ENCODE measurements around the gene SPAG9.

SPAG9 gene

GRCh38 chr17:51078009-51078592 is 42.6 kb downstream of the SPAG9 start:
- no peak overlapping the region for H3K4me2 ChIP-seq (ENCODE audit: low read length)
- peaks cover 18% of the 10 kb centered on the region for H3K36me3 ChIP-seq (ENCODE audit: insufficient read depth, low read length)

GRCh38 chr17:51076821-51077220 is 43.8 kb downstream of the SPAG9 start:
- Histone ChIP-seq H3K4me2 (ENCODE audit: low read length) (no peak overlapping the region), H3K9me3 (replicated peaks; ENCODE audit: low read length) (no peaks in the 10 kb centered on the region), H3K9ac (ENCODE audit: low read depth, low read length) (no peak overlapping the region), H3K36me3 (ENCODE audit: insufficient read depth, low read length) (peaks cover 18% of the 10 kb centered on the region), H3K4me3 (ENCODE audit: low read length) (no peak overlapping the region), H3K27me3 (ENCODE audit: control insufficient read depth, insufficient read depth, low read length) (no peaks in the 10 kb centered on the region), H3K4me1 (ENCODE audit: control insufficient read depth, insufficient read depth, low read length) (peaks cover 9% of the 10 kb centered on the region)

More at GRCh38 chr17:51078009-51078592, 42.6 kb downstream of the SPAG9 start:
- Histone ChIP-seq H3K27me3 (ENCODE audit: control insufficient read depth, insufficient read depth, low read length) (no peaks in the 10 kb centered on the region), H3K9me3 (replicated peaks; ENCODE audit: low read length) (no peaks in the 10 kb centered on the region), H3K9ac (ENCODE audit: low read depth, low read length) (no peak overlapping the region), H3K4me1 (ENCODE audit: control insufficient read depth, insufficient read depth, low read length) (peaks cover 9% of the 10 kb centered on the region), H3K4me3 (ENCODE audit: low read length) (no peak overlapping the region)

- no peak overlapping the region for H3K4me2 ChIP-seq (ENCODE audit: low read length)
- peaks cover 5% of the 10 kb centered on the region for H3K4me1 ChIP-seq (ENCODE audit: control insufficient read depth, insufficient read depth, low read length)
- H3K27me3 ChIP-seq (ENCODE audit: control insufficient read depth, insufficient read depth, low read length), result no peaks in the 10 kb centered on the region
- no peak overlapping the region for H3K4me3 ChIP-seq (ENCODE audit: low read length)
- no peaks in the 10 kb centered on the region for H3K9me3 ChIP-seq (replicated peaks; ENCODE audit: low read length)
- H3K36me3 ChIP-seq (ENCODE audit: insufficient read depth, low read length), result peaks cover 4% of the 10 kb centered on the region
- no peak overlapping the region for H3K9ac ChIP-seq (ENCODE audit: low read depth, low read length)
Measured at GRCh38 chr17:51071556-51071955, 49.1 kb downstream of the SPAG9 start.

GRCh38 chr17:51065466-51065865 is 55.2 kb downstream of the SPAG9 start:
- Histone ChIP-seq H3K27me3 (ENCODE audit: control insufficient read depth, insufficient read depth, low read length) (no peaks in the 10 kb centered on the region), H3K4me1 (ENCODE audit: control insufficient read depth, insufficient read depth, low read length) (peaks cover 9% of the 10 kb centered on the region), H3K9ac (ENCODE audit: low read depth, low read length) (no peak overlapping the region)

GRCh38 chr17:51064061-51064735 is 56.5 kb downstream of the SPAG9 start:
- Histone ChIP-seq H3K9me3 (replicated peaks; ENCODE audit: low read length) (no peaks in the 10 kb centered on the region), H3K4me3 (ENCODE audit: low read length) (no peak overlapping the region), H3K9ac (ENCODE audit: low read depth, low read length) (no peak overlapping the region), H3K4me1 (ENCODE audit: control insufficient read depth, insufficient read depth, low read length) (peaks cover 15% of the 10 kb centered on the region), H3K4me2 (ENCODE audit: low read length) (no peak overlapping the region), H3K36me3 (ENCODE audit: insufficient read depth, low read length) (peaks cover 4% of the 10 kb centered on the region), H3K27me3 (ENCODE audit: control insufficient read depth, insufficient read depth, low read length) (no peaks in the 10 kb centered on the region)

More at GRCh38 chr17:51065466-51065865, 55.2 kb downstream of the SPAG9 start:
- Histone ChIP-seq H3K4me2 (ENCODE audit: low read length) (no peak overlapping the region), H3K9me3 (replicated peaks; ENCODE audit: low read length) (no peaks in the 10 kb centered on the region), H3K4me3 (ENCODE audit: low read length) (no peak overlapping the region), H3K36me3 (ENCODE audit: insufficient read depth, low read length) (peaks cover 4% of the 10 kb centered on the region)

GRCh38 chr17:51060396-51060795 is 60.3 kb downstream of the SPAG9 start:
- Histone ChIP-seq H3K36me3 (ENCODE audit: insufficient read depth, low read length) (no peaks in the 10 kb centered on the region), H3K4me2 (ENCODE audit: low read length) (no peak overlapping the region), H3K4me1 (ENCODE audit: control insufficient read depth, insufficient read depth, low read length) (peaks cover 43% of the 10 kb centered on the region), H3K27me3 (ENCODE audit: control insufficient read depth, insufficient read depth, low read length) (no peaks in the 10 kb centered on the region), H3K4me3 (ENCODE audit: low read length) (no peak overlapping the region), H3K9ac (ENCODE audit: low read depth, low read length) (no peak overlapping the region), H3K9me3 (replicated peaks; ENCODE audit: low read length) (no peaks in the 10 kb centered on the region)

- no peak overlapping the region for H3K4me3 ChIP-seq (ENCODE audit: low read length)
- H3K4me2 ChIP-seq (ENCODE audit: low read length), result peak overlapping the region; percentile 20
- no peaks in the 10 kb centered on the region for H3K27me3 ChIP-seq (ENCODE audit: control insufficient read depth, insufficient read depth, low read length)
- H3K9ac ChIP-seq (ENCODE audit: low read depth, low read length), result no peak overlapping the region
- no peaks in the 10 kb centered on the region for H3K9me3 ChIP-seq (replicated peaks; ENCODE audit: low read length)
- H3K4me1 ChIP-seq (ENCODE audit: control insufficient read depth, insufficient read depth, low read length), result peaks cover 43% of the 10 kb centered on the region
- H3K36me3 ChIP-seq (ENCODE audit: insufficient read depth, low read length), result no peaks in the 10 kb centered on the region
Measured at GRCh38 chr17:51059781-51060180, 60.9 kb downstream of the SPAG9 start.

- no peaks in the 10 kb centered on the region for H3K9me3 ChIP-seq (replicated peaks; ENCODE audit: low read length)
- H3K4me2 ChIP-seq (ENCODE audit: low read length), result peak overlapping the region; percentile 70
- H3K27me3 ChIP-seq (ENCODE audit: control insufficient read depth, insufficient read depth, low read length), result no peaks in the 10 kb centered on the region
- peak overlapping the region; percentile 19 for H3K4me3 ChIP-seq (ENCODE audit: low read length)
- peak overlapping the region; percentile 59 for H3K9ac ChIP-seq (ENCODE audit: low read depth, low read length)
- H3K36me3 ChIP-seq (ENCODE audit: insufficient read depth, low read length), result no peaks in the 10 kb centered on the region
- H3K4me1 ChIP-seq (ENCODE audit: control insufficient read depth, insufficient read depth, low read length), result peaks cover 38% of the 10 kb centered on the region
Measured at GRCh38 chr17:51057534-51057933, 63.1 kb downstream of the SPAG9 start.

GRCh38 chr17:51056813-51057510 is 63.7 kb downstream of the SPAG9 start:
- peaks cover 38% of the 10 kb centered on the region for H3K4me1 ChIP-seq (ENCODE audit: control insufficient read depth, insufficient read depth, low read length)
- H3K4me2 ChIP-seq (ENCODE audit: low read length), result peak overlapping the region; percentile 70
- H3K4me3 ChIP-seq (ENCODE audit: low read length), result peak overlapping the region; percentile 19
- peak overlapping the region; percentile 59 for H3K9ac ChIP-seq (ENCODE audit: low read depth, low read length)
- H3K27me3 ChIP-seq (ENCODE audit: control insufficient read depth, insufficient read depth, low read length), result no peaks in the 10 kb centered on the region
- H3K36me3 ChIP-seq (ENCODE audit: insufficient read depth, low read length), result no peaks in the 10 kb centered on the region
- no peaks in the 10 kb centered on the region for H3K9me3 ChIP-seq (replicated peaks; ENCODE audit: low read length)

- Histone ChIP-seq H3K4me2 (ENCODE audit: low read length) (no peak overlapping the region), H3K9me3 (replicated peaks; ENCODE audit: low read length) (no peaks in the 10 kb centered on the region), H3K27me3 (ENCODE audit: control insufficient read depth, insufficient read depth, low read length) (no peaks in the 10 kb centered on the region), H3K9ac (ENCODE audit: low read depth, low read length) (no peak overlapping the region), H3K36me3 (ENCODE audit: insufficient read depth, low read length) (no peaks in the 10 kb centered on the region), H3K4me3 (ENCODE audit: low read length) (no peak overlapping the region), H3K4me1 (ENCODE audit: control insufficient read depth, insufficient read depth, low read length) (peaks cover 34% of the 10 kb centered on the region)
Measured at GRCh38 chr17:51054748-51055147, 65.9 kb downstream of the SPAG9 start.

- Histone ChIP-seq H3K4me1 (ENCODE audit: control insufficient read depth, insufficient read depth, low read length) (peaks cover 18% of the 10 kb centered on the region), H3K27me3 (ENCODE audit: control insufficient read depth, insufficient read depth, low read length) (no peaks in the 10 kb centered on the region), H3K9ac (ENCODE audit: low read depth, low read length) (no peak overlapping the region), H3K4me3 (ENCODE audit: low read length) (no peak overlapping the region), H3K36me3 (ENCODE audit: insufficient read depth, low read length) (no peaks in the 10 kb centered on the region), H3K4me2 (ENCODE audit: low read length) (no peak overlapping the region), H3K9me3 (replicated peaks; ENCODE audit: low read length) (no peaks in the 10 kb centered on the region)
Measured at GRCh38 chr17:51052235-51052634, 68.4 kb downstream of the SPAG9 start.
